GM18867 (cell line): Measurements from ENCODE around the gene MPIG6B.
A peak's percentile ranks its signal among the peaks of the same experiment; 100 is the strongest.

Experiments used
- ATAC-seq: cut with Tn5 transposase; IDR thresholded peaks from one replicate; pipeline ENCODE4 v1.9.1; 2021; ENCODE audit warnings: mild to moderate bottlenecking, moderate library complexity; ENCODE audit not compliant: unreplicated experiment

MPIG6B gene

GRCh38 chr6:31723245-31723979, at the start of gene MPIG6B:
Gene MPIG6B, plus strand, starts transcription at chr6:31723373. Its CDS starts 11 bp downstream, at chr6:31723384.
- ATAC-seq, result no peak

- ATAC-seq, result no peak
These were observed 46.8 kb upstream of the MPIG6B start for GRCh38 chr6:31676322-31676903.

GRCh38 chr6:31676904-31677303, 46.3 kb upstream of the MPIG6B start:
- no peak for ATAC-seq

GRCh38 chr6:31677955-31678354, 45.2 kb upstream of the MPIG6B start:
- no peak for ATAC-seq

GRCh38 chr6:31680226-31681134, 42.7 kb upstream of the MPIG6B start, which contains the start of gene LY6G5C:
Gene LY6G5C, minus strand, starts transcription at chr6:31681067. Its CDS starts 694 bp downstream, at chr6:31680373.
- ATAC-seq, result peak; percentile 42

GRCh38 chr6:31681135-31681671, 42.0 kb upstream of the MPIG6B start:
- no peak for ATAC-seq

- ATAC-seq, result no peak
These were observed 39.6 kb upstream of the MPIG6B start for GRCh38 chr6:31683591-31683990.

- no peak for ATAC-seq
These were observed 36.7 kb upstream of the MPIG6B start for GRCh38 chr6:31686483-31686882.

- ATAC-seq, result no peak
These were observed 35.9 kb upstream of the MPIG6B start for GRCh38 chr6:31687321-31687720.

- ATAC-seq, result no peak
These were observed 35.1 kb upstream of the MPIG6B start for GRCh38 chr6:31687860-31688693.

- no peak for ATAC-seq
These were observed 33.7 kb upstream of the MPIG6B start for GRCh38 chr6:31689249-31690110.

- ATAC-seq, result no peak
These were observed 32.7 kb upstream of the MPIG6B start for GRCh38 chr6:31690231-31691077.

- ATAC-seq, result no peak
These were observed 32.1 kb upstream of the MPIG6B start for GRCh38 chr6:31691078-31691463.

- no peak for ATAC-seq
These were observed 31.5 kb upstream of the MPIG6B start for GRCh38 chr6:31691564-31692108.

GRCh38 chr6:31692353-31692752, 30.8 kb upstream of the MPIG6B start:
- no peak for ATAC-seq

- no peak for ATAC-seq
These were observed 30.3 kb upstream of the MPIG6B start for GRCh38 chr6:31692886-31693285.

- no peak for ATAC-seq
These were observed 29.6 kb upstream of the MPIG6B start for GRCh38 chr6:31693535-31693934.

- ATAC-seq, result no peak
These were observed 25.6 kb upstream of the MPIG6B start for GRCh38 chr6:31697555-31697954.
